Kidney tubule cell (primary cell): ENCODE measurements around the gene CAMTA1.
"Not testable (repeated sequence)": the region's sequence is repeated elsewhere in the genome, so short reads cannot be mapped to it uniquely, and the experiment has no call there.

Experiments used
- DNase-seq: peaks from one replicate; pipeline ENCODE4 v3.0.0-alpha.2; 2018; ENCODE audit warnings: low spot score

Gene CAMTA1

DNA sequence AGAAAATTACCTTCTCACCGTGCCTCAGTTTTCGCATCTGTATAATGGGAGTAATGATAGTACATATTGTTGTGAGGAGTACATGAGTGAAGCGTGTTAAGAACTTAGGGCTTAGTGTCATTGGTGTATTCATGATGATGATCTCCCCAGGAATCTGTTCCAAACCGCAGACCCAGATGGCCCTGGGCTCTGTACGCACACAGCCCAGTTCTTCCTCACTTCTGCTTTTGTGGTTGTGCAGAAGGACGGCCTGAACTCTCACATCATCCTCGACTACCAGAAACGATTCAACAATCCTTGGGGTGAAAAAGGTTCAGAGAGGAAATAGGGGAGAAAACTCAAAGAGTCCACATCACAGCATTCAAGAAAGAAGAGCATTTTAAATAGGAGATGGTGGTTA, 323.0 kb downstream of the CAMTA1 start:
- DNase-seq = no peak

DNA sequence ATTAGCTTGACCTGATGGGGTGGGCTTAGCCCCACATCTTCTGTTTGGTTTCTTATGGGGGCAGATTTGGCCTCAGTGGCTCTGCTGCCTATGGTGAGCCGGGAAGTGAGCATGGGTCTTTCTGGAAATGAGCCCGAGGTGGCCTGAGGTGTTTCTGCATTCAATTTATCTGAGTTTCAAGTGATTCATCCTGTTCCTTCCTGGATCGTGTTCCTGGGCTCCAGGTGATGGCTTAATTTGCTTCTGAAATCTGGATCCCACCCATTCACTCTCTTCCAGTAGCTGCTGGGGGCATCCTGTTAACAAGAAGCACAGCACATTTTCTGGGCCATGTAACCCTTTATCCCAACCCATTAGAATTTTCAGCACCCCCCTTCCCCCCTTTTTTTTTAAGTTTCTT, 324.6 kb downstream of the CAMTA1 start:
- peak; percentile 72 for DNase-seq

DNA sequence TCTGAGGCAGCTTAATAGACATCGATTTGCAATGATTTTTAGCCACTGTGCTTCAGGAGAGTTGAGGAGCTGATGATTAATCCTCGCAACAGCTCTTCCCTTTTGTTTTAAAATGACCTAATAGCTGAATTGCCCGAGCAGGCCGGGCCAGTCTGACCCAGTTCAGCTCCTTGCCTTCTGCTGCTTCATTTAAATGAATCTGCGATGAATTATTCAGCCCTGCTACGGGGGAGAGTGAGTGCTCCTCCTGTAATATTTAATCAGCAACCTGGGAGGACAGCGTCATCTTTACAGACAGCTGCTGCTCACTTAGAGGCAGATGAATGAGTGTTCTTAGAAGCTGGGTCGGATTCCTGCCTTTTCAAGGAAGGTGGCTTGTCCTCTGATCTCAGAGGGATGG, 325.1 kb downstream of the CAMTA1 start:
- peak; percentile 97 for DNase-seq

DNA sequence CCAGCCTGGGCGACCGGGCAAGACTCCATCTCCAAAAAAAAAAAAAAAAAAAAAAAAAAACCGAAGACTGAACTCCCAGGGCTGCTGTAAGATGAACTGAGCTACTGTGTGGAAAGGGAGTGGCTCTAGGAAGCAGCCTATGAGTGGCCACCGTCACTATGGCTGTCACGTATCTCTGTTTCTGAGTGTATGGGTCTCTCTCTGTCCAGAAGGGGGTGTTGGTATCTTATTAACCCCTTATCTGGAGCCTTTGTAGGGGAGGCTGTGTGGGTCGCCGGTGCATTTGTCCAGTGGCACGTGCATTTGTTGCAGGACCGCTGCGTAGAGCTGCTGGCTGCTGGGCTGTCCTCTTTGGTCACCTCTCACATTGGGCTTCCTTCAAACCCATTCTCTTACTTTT, 326.6 kb downstream of the CAMTA1 start:
- DNase-seq = no peak

GRCh38 chr1:7113136-7113535, 327.9 kb downstream of the CAMTA1 start:
- DNase-seq = no peak

- DNase-seq = no peak
Measured at GRCh38 chr1:7113822-7114221, 328.6 kb downstream of the CAMTA1 start.

DNA sequence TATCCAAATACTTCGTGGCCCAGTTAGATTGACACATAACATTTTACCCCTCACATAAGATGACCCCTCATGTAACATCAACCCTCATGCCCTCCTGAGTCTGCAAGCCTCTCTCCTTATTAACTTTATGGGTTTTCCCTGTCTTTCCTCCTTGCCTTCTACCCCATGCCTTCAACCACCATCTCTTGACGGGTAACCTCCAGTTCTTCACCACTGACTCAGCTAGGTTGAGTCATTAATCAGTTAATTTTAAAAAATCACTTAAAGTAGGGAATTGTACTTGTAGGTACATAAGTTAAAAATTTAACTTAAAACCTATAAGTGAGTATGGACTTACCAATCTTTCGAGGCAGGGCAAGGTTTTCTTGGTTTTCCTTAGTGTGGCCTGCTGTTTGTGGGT, 330.7 kb downstream of the CAMTA1 start:
- DNase-seq = no peak

DNA sequence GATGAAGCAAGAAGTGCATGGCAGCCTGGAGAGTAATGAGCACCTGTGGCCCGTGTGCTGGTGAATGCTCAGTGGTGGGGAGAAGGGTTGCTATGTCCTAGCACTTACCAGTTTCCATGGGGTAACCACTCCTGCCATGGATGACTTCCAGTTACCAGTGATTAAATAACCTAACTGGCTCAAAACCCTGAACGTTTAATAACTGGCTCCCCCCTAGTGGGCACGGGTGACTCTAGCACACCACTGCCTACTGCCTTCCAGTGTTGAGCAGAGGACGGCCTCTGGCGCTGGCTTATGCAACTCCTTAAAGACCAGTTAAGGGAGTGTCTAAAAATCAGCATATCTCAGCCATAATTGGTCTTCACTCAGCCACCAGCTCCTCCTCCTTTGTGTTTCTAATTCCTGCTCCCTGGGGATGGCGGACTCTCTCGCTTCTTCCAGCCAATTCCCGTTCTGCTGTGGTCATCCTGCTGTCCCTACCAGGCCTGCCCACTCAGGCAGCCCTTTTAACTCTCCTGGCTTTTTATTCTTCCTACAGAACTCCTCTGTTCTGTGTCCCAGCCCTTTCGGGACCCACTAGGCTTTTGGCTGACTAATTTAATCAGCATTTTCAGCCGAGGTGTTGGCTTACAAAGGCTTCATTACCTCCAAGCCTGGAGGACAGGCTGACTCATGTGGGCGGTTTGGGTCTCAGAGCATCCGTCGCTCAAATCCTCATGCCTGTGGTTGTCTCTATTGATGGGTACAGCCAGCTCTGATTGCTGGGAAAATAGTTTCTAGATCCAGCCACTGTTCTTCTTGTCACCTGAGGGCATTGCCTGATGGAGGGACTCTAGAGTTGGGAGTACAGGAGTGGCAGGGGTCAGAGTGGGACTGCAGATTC, 332.4 kb downstream of the CAMTA1 start:
- DNase-seq = peak; percentile 94

- no peak for DNase-seq
Measured at GRCh38 chr1:7119156-7119555, 333.9 kb downstream of the CAMTA1 start.

DNA sequence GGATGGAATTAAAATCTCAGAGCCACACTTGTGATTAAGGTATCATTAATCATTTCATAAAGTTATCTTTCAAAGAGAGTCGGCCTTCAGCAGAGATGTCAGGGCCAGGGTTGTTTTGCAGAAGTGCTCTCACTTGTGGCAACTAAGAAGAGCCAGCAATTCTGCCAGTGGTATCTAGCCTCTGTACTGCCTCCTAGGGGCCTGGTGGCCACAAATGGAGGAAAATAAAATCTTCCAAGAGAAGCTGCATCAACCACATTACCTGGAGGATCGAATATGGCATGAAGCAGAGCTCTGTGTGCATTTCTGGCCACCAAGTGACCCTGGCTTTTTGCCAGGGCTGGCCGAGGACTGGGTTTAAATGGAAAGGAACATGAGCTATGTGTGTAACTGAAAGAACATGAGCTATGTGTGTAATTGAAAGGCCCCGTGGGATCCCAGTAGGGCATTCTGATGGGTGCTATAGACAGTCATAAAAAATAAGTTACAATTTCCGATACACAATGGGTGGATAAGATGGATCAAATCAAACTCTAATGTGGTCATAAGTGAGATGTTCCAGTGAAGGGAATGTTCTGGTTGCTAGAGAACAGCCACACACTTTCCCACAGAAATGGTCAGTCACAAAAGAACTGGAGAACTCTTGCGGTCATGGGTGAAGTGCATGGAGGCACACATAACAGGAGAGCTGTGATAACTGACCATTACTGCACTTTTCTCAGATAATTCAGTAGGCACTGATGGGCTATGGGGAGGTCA, 335.8 kb downstream of the CAMTA1 start:
- no peak for DNase-seq

GRCh38 chr1:7121622-7121988, 336.4 kb downstream of the CAMTA1 start:
- DNase-seq = no peak

DNA sequence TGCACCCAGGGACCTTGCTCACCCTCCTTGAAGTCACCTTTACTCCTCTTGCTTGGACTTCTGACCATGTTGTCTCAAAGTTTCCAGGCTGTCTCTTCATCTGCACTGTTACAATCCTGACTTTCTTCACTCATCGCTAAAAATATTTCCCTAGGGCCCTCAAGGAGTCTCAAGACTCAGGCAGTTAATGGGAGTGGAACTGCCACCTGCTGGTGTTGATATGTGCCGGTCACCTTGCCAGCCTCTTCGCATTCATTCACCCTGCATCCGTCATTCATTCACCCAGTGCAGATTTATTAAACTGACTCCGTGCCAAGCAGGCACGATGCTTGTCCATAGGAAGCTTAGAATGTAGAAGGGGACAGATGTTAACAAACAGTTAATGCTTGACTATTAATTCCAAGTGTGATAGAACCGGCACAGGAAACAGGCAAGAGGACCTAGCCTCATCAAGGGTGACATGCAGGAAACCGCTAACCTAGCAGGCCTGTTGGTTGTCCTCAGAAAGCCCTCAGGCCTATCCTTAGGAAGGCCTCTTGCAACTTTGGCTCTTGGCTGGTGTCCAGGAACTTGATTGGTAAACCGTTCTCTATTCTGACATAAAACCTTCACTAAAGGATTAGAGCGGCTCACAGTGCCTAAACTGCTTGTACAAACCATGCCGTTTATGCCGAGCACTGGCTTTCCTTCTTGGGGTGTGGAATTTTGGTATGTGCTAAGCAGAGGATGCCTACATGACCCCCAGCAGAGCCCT, 342.2 kb downstream of the CAMTA1 start:
- DNase-seq = peak; percentile 42

- no peak for DNase-seq
Measured at GRCh38 chr1:7128293-7128692, 343.0 kb downstream of the CAMTA1 start.

GRCh38 chr1:7130127-7130526, 344.9 kb downstream of the CAMTA1 start:
- DNase-seq = no peak

DNA sequence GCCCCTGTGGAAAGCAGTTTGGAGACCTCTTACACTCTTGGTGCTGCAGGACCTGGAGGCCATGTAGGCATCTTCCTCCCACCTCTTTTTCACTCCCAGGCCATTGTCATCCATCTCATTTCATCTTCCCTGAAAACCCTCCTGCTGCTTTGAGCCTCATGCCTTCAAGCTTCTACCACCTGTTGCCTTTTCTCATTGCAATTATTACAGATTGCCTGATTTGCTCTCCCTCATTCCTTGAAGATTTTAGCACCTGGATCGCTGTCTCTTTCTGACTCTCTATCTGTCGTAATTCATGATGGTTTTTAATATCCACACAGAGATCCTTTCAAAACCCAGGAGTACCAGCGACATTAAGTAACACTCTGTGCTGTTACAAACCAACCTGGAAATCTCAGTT, 350.2 kb downstream of the CAMTA1 start:
- DNase-seq = no peak

- peak; percentile 17 for DNase-seq
Measured at GRCh38 chr1:7136166-7136953, 351.1 kb downstream of the CAMTA1 start.

GRCh38 chr1:7140251-7140650, 355.0 kb downstream of the CAMTA1 start:
- DNase-seq = no peak

DNA sequence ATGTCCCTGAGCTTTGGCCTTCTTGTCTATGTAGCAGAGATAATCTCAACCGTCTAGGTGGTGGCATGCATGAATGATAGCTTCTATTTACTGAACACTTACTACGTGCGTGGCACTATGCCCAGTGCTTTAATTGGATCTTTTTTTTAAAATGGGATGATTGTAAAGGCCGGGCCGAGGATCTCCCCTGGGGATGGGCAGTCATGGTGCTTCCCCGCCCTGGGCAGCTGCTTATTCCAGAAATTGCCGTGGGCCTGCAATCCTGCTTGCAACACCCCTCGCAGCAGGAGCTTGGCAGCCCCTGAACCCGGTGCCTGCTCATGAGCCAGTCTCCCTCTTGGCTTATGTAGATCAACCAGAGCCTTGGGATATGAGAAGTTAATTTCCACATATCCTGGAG, 360.7 kb downstream of the CAMTA1 start:
- no peak for DNase-seq

GRCh38 chr1:7146710-7147109, 361.5 kb downstream of the CAMTA1 start:
- DNase-seq = no peak

DNA sequence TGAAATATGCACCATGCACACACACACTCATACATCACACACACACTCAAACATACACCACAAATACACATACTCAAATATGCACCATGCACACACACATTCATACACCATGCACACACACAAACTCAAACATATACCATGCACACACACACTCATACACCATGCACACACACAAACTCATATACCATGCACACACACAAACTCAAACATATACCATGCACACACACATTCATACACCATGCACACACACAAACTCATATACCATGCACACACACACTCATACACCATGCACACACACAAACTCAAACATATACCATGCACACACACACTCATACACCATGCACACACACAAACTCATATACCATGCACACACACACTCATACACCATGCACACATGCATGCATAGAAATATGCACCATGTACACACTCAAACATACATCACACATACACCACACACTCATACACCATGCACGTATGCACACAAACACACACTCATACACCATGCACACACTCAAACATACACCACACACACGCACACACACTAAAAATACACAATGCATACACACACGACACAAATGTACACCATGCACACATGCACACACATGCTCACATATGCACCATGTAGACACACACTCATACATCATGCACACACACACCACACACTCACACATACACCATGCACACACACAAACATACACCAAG, 362.5 kb downstream of the CAMTA1 start:
- not testable (repeated sequence) for DNase-seq
